ENCODE data around the gene SAP30BP.

SAP30BP gene

GRCh38 chr17:75639771-75640555 is 27.2 kb upstream of the SAP30BP start:
- Mint-ChIP-seq H3K36me3 (no peaks in the 10 kb centered on the region), H3K4me3 (no peak overlapping the region), H3K27ac (no peak overlapping the region), H3K9me3 (no peaks in the 10 kb centered on the region), H3K4me1 (no peaks in the 10 kb centered on the region)
- ATAC-seq (no peak), DNase-seq (ENCODE audit: low spot score in 2 of 2) (no peak)

GRCh38 chr17:75640556-75641119 is 26.5 kb upstream of the SAP30BP start:
- no peak overlapping the region for H3K27ac Mint-ChIP-seq
- DNase-seq (ENCODE audit: low spot score in 2 of 2): no peak
- H3K4me3 Mint-ChIP-seq: no peak overlapping the region
- H3K36me3 Mint-ChIP-seq: no peaks in the 10 kb centered on the region
- H3K9me3 Mint-ChIP-seq: no peaks in the 10 kb centered on the region
- H3K4me1 Mint-ChIP-seq: peaks cover under 1% of the 10 kb centered on the region
- ATAC-seq: no peak

DNA sequence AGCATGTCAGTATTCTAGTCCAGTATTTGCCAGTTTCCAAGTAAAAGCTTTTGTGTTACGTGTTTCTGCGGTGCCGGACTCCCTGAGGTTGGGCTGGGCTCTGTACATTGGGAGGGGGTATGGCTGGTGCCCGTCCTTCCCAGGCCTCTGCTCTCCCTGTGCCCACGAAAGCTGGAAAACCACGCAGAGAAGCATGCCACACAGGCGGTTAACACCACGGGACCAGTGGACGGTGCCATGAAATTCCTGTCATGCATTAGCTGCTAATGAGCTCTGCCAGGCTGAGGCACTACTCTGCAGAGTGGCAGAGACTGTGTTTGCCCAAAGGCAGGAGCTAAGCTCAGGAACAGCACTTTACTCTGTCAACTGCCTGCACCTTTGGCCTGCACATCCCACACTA is 25.8 kb upstream of the SAP30BP start:
- no peak overlapping the region for H3K4me3 Mint-ChIP-seq
- no peaks in the 10 kb centered on the region for H3K9me3 Mint-ChIP-seq
- no peak for ATAC-seq
- peaks cover 8% of the 10 kb centered on the region for H3K4me1 Mint-ChIP-seq
- DNase-seq (ENCODE audit: low spot score in 2 of 2): no peak
- no peaks in the 10 kb centered on the region for H3K36me3 Mint-ChIP-seq
- no peak overlapping the region for H3K27ac Mint-ChIP-seq

DNA sequence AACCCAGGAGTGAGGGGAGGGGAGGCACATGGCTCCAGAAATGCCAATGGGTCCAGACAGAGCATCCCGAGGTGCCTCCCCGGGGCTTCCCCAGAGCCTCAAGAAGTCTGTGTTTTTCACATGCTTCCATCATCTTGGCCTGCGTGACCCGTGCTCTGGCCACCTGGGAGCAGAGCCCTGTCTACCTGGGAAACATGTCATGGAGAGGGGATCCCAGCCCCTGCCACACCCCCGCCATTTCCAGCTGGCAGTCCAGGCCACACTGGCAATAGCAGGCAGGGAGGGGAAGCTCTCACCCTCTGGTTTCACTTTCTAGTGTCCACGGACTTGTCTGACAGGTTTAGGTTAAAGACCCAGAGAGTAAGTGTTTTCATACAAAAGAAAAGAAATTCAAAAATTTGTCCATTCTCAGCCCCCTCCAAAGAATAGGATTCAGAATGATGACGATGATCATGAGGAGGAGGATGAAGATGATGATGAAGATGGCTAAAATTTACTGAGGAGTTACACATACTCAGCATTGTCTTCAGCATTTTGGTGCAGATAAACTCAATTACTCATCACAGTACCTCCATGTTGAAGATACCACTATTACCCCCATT is 24.9 kb upstream of the SAP30BP start:
- H3K27ac Mint-ChIP-seq: no peak overlapping the region
- DNase-seq (ENCODE audit: low spot score in 2 of 2) (no peak), ATAC-seq (no peak)
- no peak overlapping the region for H3K4me3 Mint-ChIP-seq
- H3K4me1 Mint-ChIP-seq: peaks cover 13% of the 10 kb centered on the region
- H3K36me3 Mint-ChIP-seq: no peaks in the 10 kb centered on the region
- H3K9me3 Mint-ChIP-seq: no peaks in the 10 kb centered on the region

DNA sequence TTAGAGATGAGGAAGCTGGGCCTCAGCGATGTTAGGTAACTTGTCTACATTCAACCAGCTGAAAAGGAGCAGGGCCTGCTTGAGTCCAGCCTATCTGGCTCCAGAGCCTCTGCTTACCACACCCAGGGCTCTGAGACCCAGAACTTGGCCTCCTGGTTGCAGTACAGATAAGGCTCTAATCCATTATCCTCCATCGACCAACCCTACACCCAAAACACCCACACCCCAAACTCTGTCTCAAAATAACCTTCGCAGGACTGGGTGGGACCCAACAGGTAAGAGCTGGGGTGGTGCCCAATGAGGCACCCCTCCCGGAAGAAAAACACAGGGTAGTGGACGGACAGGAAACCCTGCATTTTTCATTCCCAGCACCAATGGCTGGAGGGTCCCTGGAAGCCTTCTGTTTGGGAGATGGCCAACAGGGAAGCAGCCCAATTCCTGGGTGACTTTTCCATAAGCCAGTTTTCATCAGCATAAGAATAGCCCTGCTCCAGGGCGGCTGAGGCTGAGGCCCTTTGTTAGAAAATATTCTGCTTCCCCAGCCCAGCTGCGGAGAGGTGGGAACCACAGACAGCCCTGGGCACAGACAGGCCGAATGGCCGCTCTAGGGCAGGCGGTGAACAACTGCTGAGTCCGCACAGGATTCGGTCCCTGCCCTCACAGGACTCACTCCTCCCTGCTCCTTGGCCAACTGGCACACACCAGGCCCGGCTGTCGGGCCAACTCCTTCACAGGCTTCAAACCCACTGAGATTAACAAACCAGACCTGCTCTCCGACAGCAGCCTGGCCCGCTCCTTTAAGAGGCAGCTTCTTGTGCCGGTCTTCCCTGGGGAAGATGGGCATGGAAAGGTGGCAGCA is 24.1 kb upstream of the SAP30BP start:
- Mint-ChIP-seq H3K4me1 (peaks cover 13% of the 10 kb centered on the region), H3K27ac (no peak overlapping the region), H3K36me3 (no peaks in the 10 kb centered on the region), H3K4me3 (no peak overlapping the region), H3K9me3 (no peaks in the 10 kb centered on the region)
- ATAC-seq (no peak), DNase-seq (ENCODE audit: low spot score in 2 of 2) (no peak)

DNA sequence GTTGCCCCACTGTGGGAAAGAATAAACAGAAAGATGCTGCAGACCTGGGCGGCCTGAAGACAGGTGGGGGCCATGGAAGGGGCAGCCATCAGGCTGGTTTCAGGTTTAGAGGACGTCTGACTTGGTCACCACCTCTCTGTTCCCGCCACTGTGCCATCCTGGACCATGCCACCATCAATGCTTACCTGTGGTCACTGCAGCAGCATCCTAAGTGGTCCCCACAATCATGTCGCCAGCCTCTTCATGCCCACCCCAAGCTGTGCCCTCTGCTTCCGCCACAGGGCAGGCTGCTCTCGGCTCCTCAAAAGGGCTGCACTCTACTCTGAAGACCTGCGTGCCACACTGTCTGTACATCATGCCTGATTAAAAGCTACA is 23.5 kb upstream of the SAP30BP start:
- Mint-ChIP-seq H3K4me1 (peaks cover 13% of the 10 kb centered on the region), H3K9me3 (no peaks in the 10 kb centered on the region), H3K4me3 (no peak overlapping the region), H3K27ac (no peak overlapping the region), H3K36me3 (peaks cover under 1% of the 10 kb centered on the region)
- DNase-seq (ENCODE audit: low spot score in 2 of 2) (no peak), ATAC-seq (no peak)

DNA sequence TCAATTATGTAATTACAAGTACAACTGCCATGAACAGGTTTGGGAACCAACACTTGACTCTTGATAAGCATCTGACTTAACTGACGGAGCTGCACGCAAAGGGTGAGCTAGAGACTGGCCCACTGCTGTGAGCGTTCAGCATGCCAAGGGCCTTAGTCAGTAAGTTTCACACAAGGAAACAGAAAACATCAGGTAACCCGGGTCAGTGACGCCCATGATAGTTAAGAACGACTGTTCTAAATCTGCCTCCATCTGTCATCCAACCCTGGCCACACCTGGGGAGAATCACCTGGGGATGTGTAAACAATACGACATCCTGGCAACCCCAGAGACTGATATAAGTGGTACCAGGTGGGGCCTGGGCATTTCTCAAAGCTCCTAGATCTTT is 21.6 kb upstream of the SAP30BP start:
- Mint-ChIP-seq H3K9me3 (no peaks in the 10 kb centered on the region), H3K4me3 (no peak overlapping the region)
- DNase-seq (ENCODE audit: low spot score in 2 of 2): no peak

DNA sequence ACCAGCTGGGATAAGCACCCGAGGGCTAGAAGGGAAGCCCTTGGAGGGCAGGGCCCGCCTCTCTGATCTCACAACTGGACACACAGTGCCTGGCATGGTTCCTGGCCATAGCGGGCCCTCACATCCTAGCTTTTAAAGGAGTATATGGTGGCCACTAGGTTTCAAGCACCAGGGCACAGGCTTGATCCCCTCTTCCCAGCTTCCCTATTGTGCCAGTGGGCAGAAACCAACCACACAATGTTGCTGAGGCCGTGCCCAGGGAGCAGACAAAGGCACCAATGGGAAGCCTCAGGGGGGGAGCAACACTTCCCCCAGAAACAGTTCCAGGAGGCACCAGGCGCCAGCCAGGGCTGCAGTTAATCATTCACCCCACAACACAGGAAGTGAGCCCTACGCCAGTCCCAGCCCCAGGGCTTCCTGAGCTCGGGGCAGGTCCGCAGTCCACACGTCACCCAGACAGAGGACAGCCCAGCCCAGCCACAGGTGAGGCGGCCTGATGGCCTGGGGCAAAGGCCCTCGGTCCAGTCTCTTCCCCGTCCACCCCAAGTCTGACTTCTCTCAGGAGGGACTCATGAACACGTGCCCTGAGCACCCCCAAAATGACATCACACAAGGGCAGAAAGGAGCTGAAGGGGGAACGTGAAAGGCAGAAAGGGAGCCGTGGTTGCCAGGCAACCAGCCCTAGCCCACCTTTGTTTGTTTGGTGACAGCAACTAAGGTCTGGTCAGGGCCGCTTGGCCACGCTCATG is 21.1 kb upstream of the SAP30BP start:
- H3K27ac Mint-ChIP-seq: peak overlapping the region; percentile 89
- H3K36me3 Mint-ChIP-seq: peaks cover 25% of the 10 kb centered on the region
- H3K4me1 Mint-ChIP-seq: peaks cover 13% of the 10 kb centered on the region
- ATAC-seq (peak; percentile 85), DNase-seq (ENCODE audit: low spot score in 2 of 2) (no peak)
- H3K9me3 Mint-ChIP-seq: no peaks in the 10 kb centered on the region
- H3K4me3 Mint-ChIP-seq: peak overlapping the region; percentile 17

More for the DNA sequence above, 21.6 kb upstream of the SAP30BP start:
- Mint-ChIP-seq H3K36me3 (peaks cover 19% of the 10 kb centered on the region), H3K27ac (peak overlapping the region; percentile 89), H3K4me1 (peaks cover 13% of the 10 kb centered on the region)
- no peak for ATAC-seq

GRCh38 chr17:75646638-75646992 is 20.5 kb upstream of the SAP30BP start:
- H3K36me3 Mint-ChIP-seq: peaks cover 30% of the 10 kb centered on the region
- DNase-seq (ENCODE audit: low spot score in 2 of 2): no peak
- peak overlapping the region; percentile 17 for H3K4me3 Mint-ChIP-seq
- peak overlapping the region; percentile 89 for H3K27ac Mint-ChIP-seq
- no peaks in the 10 kb centered on the region for H3K9me3 Mint-ChIP-seq
- H3K4me1 Mint-ChIP-seq: peaks cover 13% of the 10 kb centered on the region
- ATAC-seq: peak; percentile 14

DNA sequence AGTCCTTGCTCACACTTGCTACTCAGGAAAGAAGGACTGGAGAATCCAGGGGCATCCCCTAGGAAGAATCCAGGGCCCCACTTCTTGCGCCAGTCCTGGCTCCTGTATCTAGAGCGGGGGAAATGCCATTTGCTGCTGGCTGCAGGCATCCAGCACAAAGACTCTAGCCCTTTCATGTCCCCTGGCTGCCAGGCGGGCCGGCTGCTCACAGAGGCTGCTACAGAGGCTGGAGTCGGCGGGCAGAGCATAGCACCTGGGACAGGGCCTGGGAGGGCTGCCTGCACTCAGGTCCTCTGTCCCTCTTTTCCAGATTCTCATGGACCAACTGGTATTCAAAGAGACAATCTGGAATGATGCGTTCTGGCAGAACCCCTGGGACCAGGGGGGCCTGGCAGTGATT is 20.1 kb upstream of the SAP30BP start:
- H3K36me3 Mint-ChIP-seq: peaks cover 33% of the 10 kb centered on the region
- H3K4me1 Mint-ChIP-seq: peaks cover 13% of the 10 kb centered on the region
- H3K4me3 Mint-ChIP-seq: no peak overlapping the region
- H3K9me3 Mint-ChIP-seq: no peaks in the 10 kb centered on the region
- DNase-seq (ENCODE audit: low spot score in 2 of 2) (no peak), ATAC-seq (no peak)
- H3K27ac Mint-ChIP-seq: no peak overlapping the region

DNA sequence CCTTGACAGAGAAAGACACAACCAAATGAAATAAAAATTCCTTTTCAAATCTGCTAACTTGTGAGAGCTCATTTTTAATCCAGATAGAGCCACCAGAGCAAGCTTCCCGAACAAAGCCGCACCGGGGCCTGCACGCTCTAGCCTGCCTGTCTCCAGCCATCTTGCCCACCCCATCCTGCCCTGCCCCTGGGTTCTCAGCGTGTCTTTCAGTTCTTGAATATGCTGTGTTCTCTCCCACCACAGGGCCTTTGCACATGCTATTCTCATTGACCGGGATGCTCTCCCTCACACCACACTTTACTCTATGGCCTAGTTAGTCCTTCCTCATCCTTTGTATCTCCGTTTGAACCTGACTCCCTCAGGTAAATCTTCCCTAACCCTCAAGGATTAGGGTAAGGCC is 19.2 kb upstream of the SAP30BP start:
- Mint-ChIP-seq H3K9me3 (no peaks in the 10 kb centered on the region), H3K36me3 (peaks cover 33% of the 10 kb centered on the region), H3K27ac (no peak overlapping the region), H3K4me1 (peaks cover 18% of the 10 kb centered on the region), H3K4me3 (no peak overlapping the region)
- DNase-seq (ENCODE audit: low spot score in 2 of 2): no peak
- ATAC-seq: no peak

GRCh38 chr17:75649687-75650086 is 17.5 kb upstream of the SAP30BP start:
- ATAC-seq: no peak
- H3K27ac Mint-ChIP-seq: no peak overlapping the region
- peaks cover 20% of the 10 kb centered on the region for H3K4me1 Mint-ChIP-seq
- peaks cover 33% of the 10 kb centered on the region for H3K36me3 Mint-ChIP-seq
- H3K9me3 Mint-ChIP-seq: no peaks in the 10 kb centered on the region
- H3K4me3 Mint-ChIP-seq: no peak overlapping the region
- no peak for DNase-seq (ENCODE audit: low spot score in 2 of 2)

DNA sequence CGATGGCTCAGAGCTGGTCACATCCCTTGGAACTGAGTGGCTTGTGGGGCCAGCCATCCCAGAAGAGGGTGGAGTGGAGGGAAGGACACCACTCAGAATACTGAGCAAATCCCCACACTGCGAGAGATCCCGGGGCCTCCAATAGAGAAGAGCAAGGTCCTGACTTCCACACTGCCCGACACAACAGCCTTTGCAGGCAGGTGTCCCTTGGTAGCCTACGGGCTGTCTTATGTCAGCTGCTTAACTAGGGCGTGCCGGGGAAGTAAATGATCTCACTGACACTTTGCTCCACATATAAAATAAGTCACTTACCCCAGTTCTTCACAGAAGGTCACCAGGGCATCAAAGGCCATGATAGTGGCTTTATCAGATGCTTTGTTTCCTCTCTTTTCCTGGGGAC is 16.3 kb upstream of the SAP30BP start:
- ATAC-seq: no peak
- Mint-ChIP-seq H3K27ac (no peak overlapping the region), H3K4me3 (no peak overlapping the region), H3K4me1 (peaks cover 17% of the 10 kb centered on the region), H3K36me3 (peaks cover 36% of the 10 kb centered on the region), H3K9me3 (no peaks in the 10 kb centered on the region)
- no peak for DNase-seq (ENCODE audit: low spot score in 2 of 2)

DNA sequence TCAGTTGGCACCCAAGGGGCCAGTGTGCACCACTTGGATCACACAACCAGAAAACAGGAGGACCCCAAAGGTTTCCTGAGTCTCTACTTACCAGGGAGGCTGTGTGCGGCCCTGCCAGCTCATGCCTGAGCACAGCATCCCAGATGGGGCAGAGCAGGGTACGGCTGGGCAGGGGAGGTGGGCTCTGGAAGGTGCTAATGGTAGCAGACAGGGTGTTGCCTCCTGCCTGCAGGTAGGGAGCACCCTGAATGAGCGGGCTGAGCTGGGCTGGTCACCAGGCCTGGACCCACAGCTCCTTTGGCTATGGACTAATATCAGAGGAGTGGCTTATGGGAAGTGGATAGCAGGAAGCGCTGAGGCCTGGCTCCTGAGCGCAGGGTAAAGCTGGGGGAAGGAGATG is 14.8 kb upstream of the SAP30BP start:
- H3K9me3 Mint-ChIP-seq: no peaks in the 10 kb centered on the region
- H3K4me1 Mint-ChIP-seq: peaks cover 8% of the 10 kb centered on the region
- H3K27ac Mint-ChIP-seq: peak overlapping the region; percentile 61
- ATAC-seq: no peak
- DNase-seq (ENCODE audit: low spot score in 2 of 2): no peak
- H3K4me3 Mint-ChIP-seq: no peak overlapping the region
- peaks cover 47% of the 10 kb centered on the region for H3K36me3 Mint-ChIP-seq
